ENCODE results near the gene SNX10.

The SNX10 gene

DNA sequence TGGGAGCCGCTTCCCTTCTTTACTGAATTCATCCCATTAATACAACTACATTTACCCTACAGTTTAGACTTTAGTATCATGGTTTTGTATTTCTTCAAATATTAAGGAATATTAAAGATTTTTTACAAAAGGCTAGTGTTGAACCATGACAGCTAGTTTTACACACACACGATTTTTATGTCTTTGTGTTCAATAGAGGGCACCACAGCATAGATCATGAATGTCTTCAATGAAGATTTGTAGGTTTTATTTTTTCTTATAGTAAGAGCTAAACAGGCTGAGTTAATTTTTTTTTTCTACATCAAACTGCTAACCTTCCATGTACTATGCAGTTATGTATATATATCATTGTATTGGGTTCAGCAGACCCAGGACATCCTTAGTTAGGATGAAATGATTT lies 76.9 kb downstream of the SNX10 start:
- TF ChIP-seq ZFX (IDR thresholded peaks at IDR 0.05): no peak
- TF ChIP-seq, protein P1, sequence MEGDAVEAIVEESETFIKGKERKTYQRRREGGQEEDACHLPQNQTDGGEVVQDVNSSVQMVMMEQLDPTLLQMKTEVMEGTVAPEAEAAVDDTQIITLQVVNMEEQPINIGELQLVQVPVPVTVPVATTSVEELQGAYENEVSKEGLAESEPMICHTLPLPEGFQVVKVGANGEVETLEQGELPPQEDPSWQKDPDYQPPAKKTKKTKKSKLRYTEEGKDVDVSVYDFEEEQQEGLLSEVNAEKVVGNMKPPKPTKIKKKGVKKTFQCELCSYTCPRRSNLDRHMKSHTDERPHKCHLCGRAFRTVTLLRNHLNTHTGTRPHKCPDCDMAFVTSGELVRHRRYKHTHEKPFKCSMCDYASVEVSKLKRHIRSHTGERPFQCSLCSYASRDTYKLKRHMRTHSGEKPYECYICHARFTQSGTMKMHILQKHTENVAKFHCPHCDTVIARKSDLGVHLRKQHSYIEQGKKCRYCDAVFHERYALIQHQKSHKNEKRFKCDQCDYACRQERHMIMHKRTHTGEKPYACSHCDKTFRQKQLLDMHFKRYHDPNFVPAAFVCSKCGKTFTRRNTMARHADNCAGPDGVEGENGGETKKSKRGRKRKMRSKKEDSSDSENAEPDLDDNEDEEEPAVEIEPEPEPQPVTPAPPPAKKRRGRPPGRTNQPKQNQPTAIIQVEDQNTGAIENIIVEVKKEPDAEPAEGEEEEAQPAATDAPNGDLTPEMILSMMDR (conservative IDR thresholded peaks at IDR 0.05): peak; percentile 20
- H3K27ac ChIP-seq: no peak overlapping the region

DNA sequence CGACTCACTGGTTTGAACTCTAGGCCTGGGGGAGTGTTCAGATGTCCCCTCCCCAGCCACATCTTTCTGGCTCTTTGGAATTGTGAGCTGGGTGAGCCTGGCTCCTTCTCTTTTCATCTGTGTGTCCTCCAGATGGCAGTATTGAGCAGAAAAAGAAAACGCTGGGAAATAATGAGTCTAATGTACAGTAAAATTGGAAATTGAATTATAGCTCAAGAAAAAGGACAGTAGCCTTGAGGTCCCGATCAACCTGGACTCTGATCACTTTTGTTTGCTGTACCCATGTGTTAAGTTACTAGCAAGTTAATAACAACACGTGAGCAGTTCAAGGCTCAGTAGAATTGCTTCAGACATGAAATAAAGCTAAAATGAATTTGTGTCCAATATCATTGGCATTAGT lies 77.9 kb downstream of the SNX10 start:
- H3K27ac ChIP-seq: no peak overlapping the region
- no peak for TF ChIP-seq ZFX (IDR thresholded peaks at IDR 0.05)
- TF ChIP-seq, protein P1 (conservative IDR thresholded peaks at IDR 0.05): peak; percentile 80

DNA sequence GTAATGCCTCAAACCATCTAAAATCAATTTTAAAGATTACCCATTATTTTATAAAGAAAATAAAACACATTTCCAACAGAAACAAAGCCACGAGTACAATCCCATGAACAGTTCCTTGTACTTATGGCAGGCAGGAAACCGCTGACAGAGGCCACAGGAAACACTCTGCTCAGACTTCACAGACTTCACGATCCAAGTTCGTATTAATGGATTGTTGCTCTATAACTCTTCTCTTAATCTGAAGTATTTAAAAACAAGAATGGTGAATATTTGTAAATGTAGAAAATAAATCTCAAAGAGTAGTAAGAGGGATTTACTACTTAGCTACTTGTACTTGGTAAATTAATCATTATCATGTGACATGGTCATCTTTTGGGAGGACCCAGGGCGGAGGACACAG lies 78.3 kb downstream of the SNX10 start:
- no peak overlapping the region for H3K27ac ChIP-seq
- no peak for TF ChIP-seq ZFX (IDR thresholded peaks at IDR 0.05)
- TF ChIP-seq, protein P1 (conservative IDR thresholded peaks at IDR 0.05): no peak

DNA sequence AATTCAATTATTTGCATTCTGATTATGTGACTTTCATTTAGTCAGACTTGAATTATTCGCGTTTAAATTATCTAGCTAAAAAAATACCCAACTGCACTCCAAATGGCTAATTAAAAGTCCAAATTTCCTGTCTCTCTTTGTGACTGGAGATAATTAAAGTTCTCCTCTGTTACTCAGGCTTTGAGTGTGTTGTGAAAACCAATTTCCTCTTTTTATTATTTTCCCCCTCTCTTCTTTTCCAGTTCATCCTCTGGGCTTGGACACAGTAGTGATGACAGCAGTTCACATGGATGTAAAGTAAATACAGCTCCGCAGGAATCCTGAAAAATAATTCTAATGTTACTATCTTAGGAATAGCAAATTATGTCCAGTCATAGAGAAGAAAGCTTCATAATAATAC lies 80.6 kb downstream of the SNX10 start:
- no peak overlapping the region for H3K27ac ChIP-seq
- TF ChIP-seq, protein P1 (conservative IDR thresholded peaks at IDR 0.05): no peak
- TF ChIP-seq ZFX (IDR thresholded peaks at IDR 0.05): no peak

DNA sequence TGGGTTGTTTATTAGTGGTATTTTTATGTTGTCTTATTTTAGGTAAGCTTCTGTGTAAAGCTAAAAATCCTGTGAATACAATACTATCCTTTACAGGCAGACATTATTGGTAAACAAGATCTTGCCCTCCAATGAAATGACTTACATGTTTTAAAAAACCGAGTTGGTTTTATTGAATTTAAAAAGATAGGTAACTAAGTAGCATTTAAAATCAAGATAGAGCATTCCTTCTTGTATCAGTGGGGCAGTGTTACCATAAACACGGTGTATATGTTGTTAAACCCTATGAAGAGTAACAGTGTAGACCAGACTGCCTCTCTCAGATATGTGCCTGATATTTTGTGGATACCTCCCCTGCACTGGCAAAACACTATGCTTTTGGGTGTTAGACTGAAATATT lies 81.0 kb downstream of the SNX10 start:
- TF ChIP-seq, protein P1 (conservative IDR thresholded peaks at IDR 0.05): no peak
- TF ChIP-seq ZFX (IDR thresholded peaks at IDR 0.05): no peak
- no peak overlapping the region for H3K27ac ChIP-seq

DNA sequence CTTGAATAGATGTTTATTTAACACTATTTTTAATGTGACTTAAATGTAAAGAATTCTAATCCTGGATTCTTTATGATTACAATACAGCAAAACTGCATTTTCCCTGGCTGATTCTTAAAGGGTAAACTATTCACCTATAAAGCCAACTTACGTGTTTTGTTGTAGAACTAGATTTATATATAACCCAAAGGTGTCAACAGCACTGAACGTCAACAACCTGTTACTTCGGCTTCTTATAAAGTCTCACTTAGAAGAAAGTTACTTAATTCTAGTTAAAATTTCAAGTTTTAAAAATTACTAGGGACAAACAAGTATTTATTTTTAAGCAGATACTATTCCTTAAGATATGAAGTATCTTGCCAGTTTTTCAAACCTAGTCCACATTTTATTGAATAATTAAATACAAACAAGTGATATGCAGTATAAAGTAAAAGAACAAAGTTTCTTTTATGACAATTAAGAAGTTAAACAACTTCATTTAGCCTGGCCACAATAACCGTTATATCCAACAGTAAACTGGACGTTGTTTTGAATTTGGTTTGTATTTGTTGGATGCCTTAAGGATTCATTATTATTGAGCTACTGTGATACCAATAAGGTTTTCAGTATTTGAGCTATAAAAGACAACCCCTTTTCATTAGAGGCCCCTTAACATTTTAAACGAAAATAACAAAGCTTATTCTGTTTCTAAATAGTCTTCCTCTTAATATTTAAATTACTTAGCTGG lies 83.1 kb downstream of the SNX10 start:
- TF ChIP-seq, protein P1 (conservative IDR thresholded peaks at IDR 0.05): no peak
- TF ChIP-seq ZFX (IDR thresholded peaks at IDR 0.05): no peak
- H3K27ac ChIP-seq: no peak overlapping the region

DNA sequence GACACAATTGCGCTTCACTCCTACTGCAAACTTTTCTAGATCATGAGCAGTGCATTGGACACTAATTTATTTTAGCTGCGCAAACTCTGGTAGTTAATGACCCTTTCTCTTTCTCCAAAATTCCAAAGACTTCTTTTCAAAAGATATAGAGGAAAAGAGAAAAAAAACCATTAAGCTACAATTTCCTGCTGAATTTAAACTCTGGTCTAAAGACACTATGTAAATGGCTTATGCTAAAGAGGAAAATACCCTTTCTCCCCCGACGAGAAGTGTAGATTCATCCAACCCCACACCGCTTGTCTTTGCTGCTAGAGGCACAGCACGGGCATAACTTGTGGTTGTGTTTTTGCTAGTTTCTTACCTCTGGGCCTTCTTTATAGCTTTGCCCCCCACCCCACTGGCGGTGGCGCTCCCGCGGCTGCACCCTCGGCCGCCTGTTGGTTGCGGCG lies 84.1 kb downstream of the SNX10 start:
- TF ChIP-seq, protein P1 (conservative IDR thresholded peaks at IDR 0.05): no peak
- TF ChIP-seq ZFX (IDR thresholded peaks at IDR 0.05): no peak
- H3K27ac ChIP-seq: no peak overlapping the region
